GM23248 (cell line): Measurements from ENCODE around the gene PDPK1.

Experiments used
- EZH2 ChIP-seq: fragments of 200-600 bp; sonication (generic); IDR thresholded peaks from 2 replicates; pipeline ENCODE4 v1.6.1; 2018; ENCODE audit warnings: antibody characterized with exemption, mild to moderate bottlenecking; ENCODE audit not compliant: insufficient read depth, poor library complexity, severe bottlenecking
- EZH2phosphoT487 ChIP-seq: fragments of 200-600 bp; sonication (generic); IDR thresholded peaks from 2 replicates; pipeline ENCODE4 v1.6.1; 2018; ENCODE audit warnings: antibody characterized with exemption, moderate library complexity, mild to moderate bottlenecking, low read depth; ENCODE audit not compliant: insufficient read depth

DNA sequence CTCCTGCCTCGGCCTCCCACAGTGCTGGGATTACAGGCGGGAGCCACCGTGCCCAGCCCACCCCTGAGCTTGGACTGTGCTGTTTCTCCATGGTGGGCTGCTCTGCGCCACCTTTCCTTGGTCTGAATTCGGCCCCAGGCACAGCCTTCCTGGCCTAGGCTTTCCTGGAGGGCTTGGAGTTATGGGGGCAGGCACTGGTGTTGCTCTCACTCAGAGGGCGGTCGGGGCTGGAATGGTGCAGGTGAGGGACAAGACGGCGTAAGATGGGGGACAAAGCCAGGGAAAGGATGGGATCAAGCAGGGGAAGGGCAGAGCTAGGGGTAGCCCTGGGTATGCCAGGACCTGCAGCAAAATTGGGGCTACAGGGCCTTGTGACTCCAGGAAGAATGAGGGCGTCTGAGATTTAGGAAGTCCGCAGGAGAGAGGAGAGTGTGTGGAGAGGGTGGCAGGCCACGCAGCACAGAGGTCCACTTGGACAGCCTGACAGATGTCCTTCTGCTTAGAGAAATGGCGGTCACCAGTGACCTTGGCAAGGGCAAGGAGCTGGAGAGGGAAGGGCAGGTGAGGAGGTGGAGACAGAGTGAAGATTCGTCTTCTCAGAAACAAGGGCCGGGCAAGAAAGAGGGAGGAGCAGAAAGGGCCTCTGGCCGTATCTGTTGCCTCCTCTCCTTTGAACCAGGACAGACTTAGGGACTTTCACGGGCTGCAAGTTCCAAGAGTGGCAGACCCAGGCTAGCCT lies 25.7 kb upstream of the PDPK1 start:
- TF ChIP-seq EZH2phosphoT487 (no peak), EZH2 (no peak)
